Astrocyte of the spinal cord (primary cell): ENCODE results near the gene AUTS2.

Experiments
- DNase-seq: peaks from one replicate; pipeline ENCODE4 v3.0.0; 2011; ENCODE audit warnings: low read depth, low spot score
- H3K4me3 ChIP-seq: 2 replicates; pipeline ENCODE4 v1.5.1; 2011; ENCODE audit warnings: low read depth, mild to moderate bottlenecking, low read length, moderate library complexity
- CTCF ChIP-seq: IDR thresholded peaks from 2 replicates; pipeline ENCODE4 v1.5.1; 2012; ENCODE audit warnings: low read depth, mild to moderate bottlenecking, low read length, inconsistent platforms
- in situ Hi-C: cut with HindIII; loops from 2 replicates; pipeline ENCODE4 v1.10.0; 2017; ENCODE audit warnings: low sequenced_read_pairs

Gene AUTS2

GRCh38 chr7:70618020-70618551, 1019.8 kb downstream of the AUTS2 start:
- TF ChIP-seq CTCF = no peak

GRCh38 chr7:70619130-70619529, 1020.9 kb downstream of the AUTS2 start:
- no peak for DNase-seq
- in situ Hi-C loops = no loop called here
- no peak for TF ChIP-seq CTCF
- no peak overlapping the region for H3K4me3 ChIP-seq

More at GRCh38 chr7:70618020-70618551, 1019.8 kb downstream of the AUTS2 start:
- no peak overlapping the region for H3K4me3 ChIP-seq
- in situ Hi-C loops = no loop called here
- DNase-seq = no peak

- no peak for DNase-seq
- no peak for TF ChIP-seq CTCF
- no peak overlapping the region for H3K4me3 ChIP-seq
- in situ Hi-C loops = no loop called here
Observed at GRCh38 chr7:70619659-70620058, 1021.4 kb downstream of the AUTS2 start.

GRCh38 chr7:70620333-70621055, 1022.2 kb downstream of the AUTS2 start:
- in situ Hi-C loops = no loop called here
- TF ChIP-seq CTCF = no peak
- no peak for DNase-seq
- H3K4me3 ChIP-seq = no peak overlapping the region

GRCh38 chr7:70621954-70622600, 1023.8 kb downstream of the AUTS2 start:
- no peak for TF ChIP-seq CTCF
- DNase-seq = no peak
- in situ Hi-C loops = no loop called here
- H3K4me3 ChIP-seq = no peak overlapping the region

- DNase-seq = no peak
- in situ Hi-C loops = no loop called here
- no peak overlapping the region for H3K4me3 ChIP-seq
- no peak for TF ChIP-seq CTCF
Observed at GRCh38 chr7:70622936-70623335, 1024.7 kb downstream of the AUTS2 start.
